B cell (primary cell): ENCODE measurements around the gene PTMA. TPM values are rescaled to one million over a fixed set of nuclear protein-coding genes. Genes with fewer than 3 reads are reported as not detected.

Experiments
- ATAC-seq: fragments of 200-7000 bp; cut with Tn5 transposase; one replicate; pipeline ENCODE4 v1.10.0; 2021; ENCODE audit warnings: low read depth, mild to moderate bottlenecking, moderate number of reproducible peaks, moderate library complexity
- CTCF ChIA-PET: fragments of 350-600 bp; sonication (Branson Sonifier 250); formaldehyde crosslinking; loops from one replicate; lab custom pipeline; 2021; ENCODE audit warnings: antibody characterized with exemption, inconsistent platforms; lab: Charles Lee
- POLR2A ChIA-PET: fragments of 350-600 bp; sonication (Branson Sonifier 250); formaldehyde crosslinking; loops from one replicate; lab custom pipeline; 2021; ENCODE audit warnings: antibody characterized with exemption; lab: Charles Lee
- DNase-seq: peaks from one replicate; pipeline ENCODE4 v3.0.0; 2013
- H2AFZ ChIP-seq: 2 replicates; pipeline ENCODE4 v1.6.1; 2012; ENCODE audit warnings: mild to moderate bottlenecking, low read depth, low read length; ENCODE audit not compliant: insufficient read depth, poor library complexity, severe bottlenecking
- H3K27ac ChIP-seq, 2 donors: 1 replicate in 1 of 2; 2 replicates in 1 of 2; pipeline ENCODE4 v1.5.1; 2012 to 2013; ENCODE audit warnings: low read length in 2 of 2, mild to moderate bottlenecking in 2 of 2, moderate library complexity in 1 of 2
- H3K27me3 ChIP-seq, 4 experiments: fragments of 200-600 bp in 1 of 4; sonication (generic) in 1 of 4; replicated peaks in 1 of 4; 1 replicate in 2 of 4; 2 replicates in 2 of 4; pipeline versions ENCODE4 v1.6.1 to v1.7.0; 2013 to 2016; ENCODE audit warnings: low read length in 3 of 4, mild to moderate bottlenecking in 2 of 4, mixed read lengths in 1 of 4, moderate library complexity in 1 of 4; ENCODE audit not compliant: insufficient read depth in 4 of 4, control insufficient read depth in 3 of 4; ENCODE audit errors: control extremely low read depth in 1 of 4
- H3K36me3 ChIP-seq, 2 experiments: replicated peaks in 1 of 2; 1 replicate in 1 of 2; 2 replicates in 1 of 2; pipeline versions ENCODE4 v1.6.1 to v1.7.1; 2013; ENCODE audit warnings: low read length in 1 of 2; ENCODE audit not compliant: insufficient read depth in 2 of 2, control insufficient read depth in 1 of 2; ENCODE audit errors: control extremely low read depth in 1 of 2, extremely low read depth in 1 of 2
- H3K4me1 ChIP-seq, 2 donors: fragments of 200-600 bp in 1 of 2; sonication (generic) in 1 of 2; 1 replicate in 1 of 2; 2 replicates in 1 of 2; pipeline versions ENCODE4 v1.5.1 to v1.6.1; 2013 to 2017; ENCODE audit warnings: low read length in 2 of 2; ENCODE audit not compliant: control insufficient read depth in 2 of 2, insufficient read depth in 2 of 2
- H3K4me2 ChIP-seq: replicated peaks from 2 replicates; pipeline ENCODE3; 2012; ENCODE audit warnings: mild to moderate bottlenecking, low read depth, low read length; ENCODE audit not compliant: poor library complexity, severe bottlenecking
- H3K4me3 ChIP-seq, 5 experiments: fragments of 200-600 bp in 1 of 5; sonication (generic) in 1 of 5; 1 replicate in 3 of 5; 2 replicates in 2 of 5; pipeline versions ENCODE4 v1.5.1 to v1.7.0; 2011 to 2016; ENCODE audit warnings: low read length in 4 of 5, mild to moderate bottlenecking in 4 of 5, low read depth in 2 of 5, control low read depth in 1 of 5, moderate library complexity in 1 of 5; ENCODE audit not compliant: insufficient read depth in 1 of 5; ENCODE audit errors: control extremely low read depth in 1 of 5, extremely low read depth in 1 of 5
- H3K79me2 ChIP-seq: fragments of 200-600 bp; sonication (generic); one replicate; pipeline ENCODE4 v1.6.0; 2016; ENCODE audit warnings: low read length; ENCODE audit not compliant: control insufficient read depth, insufficient read depth
- H3K9ac ChIP-seq: fragments of 200-600 bp; sonication (generic); 2 replicates; pipeline ENCODE4 v1.6.1; 2017; ENCODE audit warnings: mild to moderate bottlenecking, low read length, moderate library complexity
- H3K9me3 ChIP-seq, 3 donors: one replicate each; pipeline versions ENCODE4 v1.6.1 to v1.7.1; 2013; ENCODE audit warnings: low read length in 2 of 3; ENCODE audit not compliant: control insufficient read depth in 2 of 3, insufficient read depth in 1 of 3; ENCODE audit errors: control extremely low read depth in 1 of 3
- H4K20me1 ChIP-seq: 2 replicates; pipeline ENCODE4 v1.6.0; 2012; ENCODE audit warnings: mild to moderate bottlenecking, low read length; ENCODE audit not compliant: insufficient read depth, control insufficient read depth, poor library complexity, severe bottlenecking
- H3K27ac Mint-ChIP-seq: one replicate; pipeline ENCODE4 v1.8.0; 2021; ENCODE audit warnings: mixed read lengths
- H3K27me3 Mint-ChIP-seq: one replicate; pipeline ENCODE4 v1.8.0; 2021; ENCODE audit warnings: mixed read lengths
- H3K4me1 Mint-ChIP-seq: one replicate; pipeline ENCODE4 v1.8.0; 2021; ENCODE audit warnings: mixed read lengths
- H3K4me3 Mint-ChIP-seq: one replicate; pipeline ENCODE4 v1.8.0; 2021; ENCODE audit warnings: mixed read lengths
- H3K9me3 Mint-ChIP-seq: one replicate; pipeline ENCODE4 v1.8.0; 2022; ENCODE audit warnings: mixed read lengths; ENCODE audit not compliant: insufficient read depth
- CTCF ChIP-seq: fragments of 200-600 bp; IDR thresholded peaks from one replicate; pipeline ENCODE4 v1.8.0; 2022; ENCODE audit warnings: antibody characterized with exemption, mild to moderate bottlenecking
- EZH2 ChIP-seq: IDR thresholded peaks from 2 replicates; pipeline ENCODE4 v1.6.1; 2012; ENCODE audit warnings: borderline replicate concordance, low read depth, mild to moderate bottlenecking, moderate library complexity, low read length; ENCODE audit not compliant: insufficient read depth, poor library complexity, severe bottlenecking
- WGBS: methylation state at CpG from one replicate; pipeline ENCODE4 v1.1.5; 2013; ENCODE audit warnings: missing lambda C conversion rate; ENCODE audit not compliant: insufficient coverage; 5-methylcytosine and 5-hydroxymethylcytosine counted together
- intact Hi-C: fragments of 100-400 bp; cut with micrococcal nuclease; formaldehyde crosslinking; loops from one replicate; pipeline ENCODE4 v1.10.0; 2022
- polyA plus RNA-seq: library from polyadenylated mRNA; depleted of rRNA; stranded (reverse); fragments of >200 nt; gene quantifications from 2 replicates; pipeline ENCODE4 v1.2.3, GENCODE V29; 2012
- total RNA-seq, 2 donors: library from RNA; stranded (reverse); fragments of 120-200 nt in 1 of 2; gene quantifications; 1 replicate in 1 of 2; 2 replicates in 1 of 2; pipeline versions ENCODE4 v1.2.3 to v1.2.4, GENCODE V29; 2013 to 2022

PTMA gene
- total and polyA plus RNA-seq, 2 donors (not counting 1 experiment from before 2014, with no cell fraction given), result 713 to 2,282 TPM

- peak overlapping the region; percentile 100 for H3K27ac Mint-ChIP-seq
- H3K79me2 ChIP-seq, result peaks cover 31% of the 10 kb centered on the region
- H3K9ac ChIP-seq, result peak overlapping the region; percentile 65
- ChIA-PET CTCF (interaction anchor here (0.8 to 21.6 kb wide), 12 partner anchors 9 to 1388 kb away, joined by 3 to 785 read pairs (median 68); partner anchors contain the start of gene PTMA), POLR2A (interaction anchor here (0.9 to 9.0 kb wide), 16 partner anchors 9 to 278 kb away, joined by 5 to 422 read pairs (median 18); partner anchors contain the start of genes COPS7B, NCL and PTMA)
- ATAC-seq (peak; percentile 65), DNase-seq (peak; percentile 98)
- H3K9me3 Mint-ChIP-seq, result no peaks in the 10 kb centered on the region
- peak overlapping the region; percentile 59 for H2AFZ ChIP-seq
- H3K27ac ChIP-seq, result peak overlapping the region; percentile 98 to 100
- no peaks in the 10 kb centered on the region for H4K20me1 ChIP-seq
- H3K4me2 ChIP-seq, result peak overlapping the region; percentile 97
- TF ChIP-seq CTCF, result peak; percentile 48
- no peak for TF ChIP-seq EZH2
- peaks cover 80 to 95% of the 10 kb centered on the region in 2 donors for H3K4me1 ChIP-seq
- H3K27me3 ChIP-seq, result no peaks in the 10 kb centered on the region
- 4% methylated on average over 15 of the region's 20 CpGs for whole genome bisulfite sequencing
- H3K27me3 Mint-ChIP-seq, result no peaks in the 10 kb centered on the region
- peaks cover 0 to 10% (median 0%) of the 10 kb centered on the region in 3 donors for H3K9me3 ChIP-seq
- H3K4me3 ChIP-seq, result peak overlapping the region in 4 of 5 experiments; percentile 22 to 49 (median 36)
- peak overlapping the region; percentile 91 for H3K4me3 Mint-ChIP-seq
- peaks cover 80% of the 10 kb centered on the region for H3K4me1 Mint-ChIP-seq
- peaks cover 0 to 4% of the 10 kb centered on the region in 2 experiments for H3K36me3 ChIP-seq
- intact Hi-C loops, result loop anchor here (1.0 to 10.0 kb wide), 7 partner anchors 10 to 280 kb away; partner anchors contain the start of genes NCL and PTMA
These were observed 35.5 kb upstream of the PTMA start for GRCh38 chr2:231672617-231673347.
